GM04504 (cell line): Measurements from ENCODE around the gene KCNE3.

ENCODE experiments used
- DNase-seq: peaks from one replicate; pipeline ENCODE4 v3.0.0-alpha.2; 2012; ENCODE audit warnings: low read depth

KCNE3 gene

GRCh38 chr11:74466916-74467885 lies at the start of gene KCNE3:
Gene KCNE3 (minus strand): TSS chr11:74467549. CDS start chr11:74457563, 9,986 bp downstream.
- DNase-seq: no peak

- DNase-seq: no peak
Observed at GRCh38 chr11:74507582-74507981, 40.2 kb upstream of the KCNE3 start.

GRCh38 chr11:74506823-74507222 lies 39.5 kb upstream of the KCNE3 start:
- no peak for DNase-seq

- no peak for DNase-seq
Observed at GRCh38 chr11:74505911-74506310, 38.6 kb upstream of the KCNE3 start.

GRCh38 chr11:74504100-74504691 lies 36.8 kb upstream of the KCNE3 start:
- DNase-seq: no peak

- DNase-seq: no peak
Observed at GRCh38 chr11:74494916-74495315, 27.6 kb upstream of the KCNE3 start.

GRCh38 chr11:74493791-74494630 lies 26.7 kb upstream of the KCNE3 start:
- DNase-seq: peak; percentile 28

- peak; percentile 93 for DNase-seq
Observed at GRCh38 chr11:74492974-74493790, 25.8 kb upstream of the KCNE3 start, which contains the start of gene LIPT2. Gene LIPT2 (minus strand): TSS chr11:74493724. CDS start chr11:74493703, 21 bp downstream.

GRCh38 chr11:74492084-74492483 lies 24.7 kb upstream of the KCNE3 start:
- DNase-seq: no peak

- DNase-seq: no peak
Observed at GRCh38 chr11:74490941-74491340, 23.6 kb upstream of the KCNE3 start.

GRCh38 chr11:74487875-74488274 lies 20.5 kb upstream of the KCNE3 start:
- DNase-seq: no peak

- DNase-seq: no peak
Observed at GRCh38 chr11:74485868-74486267, 18.5 kb upstream of the KCNE3 start.

GRCh38 chr11:74480688-74481417 lies 13.5 kb upstream of the KCNE3 start:
- no peak for DNase-seq

- DNase-seq: no peak
Observed at GRCh38 chr11:74479732-74480123, 12.4 kb upstream of the KCNE3 start.

- DNase-seq: no peak
Observed at GRCh38 chr11:74478877-74479731, 11.8 kb upstream of the KCNE3 start.

GRCh38 chr11:74476536-74476935 lies 9.2 kb upstream of the KCNE3 start:
- DNase-seq: no peak

GRCh38 chr11:74474316-74474715 lies 7.0 kb upstream of the KCNE3 start:
- no peak for DNase-seq

- DNase-seq: no peak
Observed at GRCh38 chr11:74473382-74474173, 6.2 kb upstream of the KCNE3 start.
